GM12878 (cell line): Measurements from ENCODE around the gene PALLD. TPM values are rescaled to one million over a fixed set of nuclear protein-coding genes. Genes with fewer than 3 reads are reported as not detected.

ENCODE experiments used
- BACH1 ChIP-seq: fragments of 450-650 bp; IDR thresholded peaks from 2 replicates; pipeline ENCODE4 v1.6.1; 2017; ENCODE audit warnings: mild to moderate bottlenecking, borderline replicate concordance
- DPF2 ChIP-seq: fragments of 450-650 bp; IDR thresholded peaks from 2 replicates; pipeline ENCODE4 v1.6.1; 2017; ENCODE audit warnings: mild to moderate bottlenecking
- EED ChIP-seq: sonication (generic); IDR thresholded peaks from 2 replicates; pipeline ENCODE4 v1.6.1; 2016; ENCODE audit warnings: antibody characterized with exemption, low read depth
- EP300 ChIP-seq, 2 experiments: fragments of 150-350 bp in 1 of 2; IDR thresholded peaks; 2 replicates each; pipeline ENCODE4 v1.6.1; 2011 to 2012; ENCODE audit warnings: low read depth in 2 of 2, low read length in 2 of 2, borderline replicate concordance in 1 of 2, improper control_type of control experiment in 1 of 2, inconsistent platforms in 1 of 2; ENCODE audit not compliant: control insufficient read depth in 1 of 2
- EZH2 ChIP-seq: IDR thresholded peaks from 2 replicates; pipeline ENCODE4 v1.6.1; 2012; ENCODE audit warnings: low read depth, mild to moderate bottlenecking, control low read depth, inconsistent platforms, low read length, borderline replicate concordance; ENCODE audit not compliant: control insufficient read depth
- FOXM1 ChIP-seq: IDR thresholded peaks from 2 replicates; pipeline ENCODE4 v1.6.1; 2012; ENCODE audit warnings: low read depth, mild to moderate bottlenecking, inconsistent platforms, low read length, moderate library complexity
- GABPA ChIP-seq: IDR thresholded peaks from 2 replicates; pipeline ENCODE4 v1.6.1; 2014; ENCODE audit warnings: antibody characterized with exemption, low read depth, mild to moderate bottlenecking, inconsistent platforms
- HCFC1 ChIP-seq: fragments of 150-350 bp; IDR thresholded peaks from 2 replicates; pipeline ENCODE4 v1.6.1; 2014; ENCODE audit warnings: low read length
- HDAC2 ChIP-seq: fragments of 200-600 bp; sonication (generic); IDR thresholded peaks from 2 replicates; pipeline ENCODE4 v1.6.1; 2017
- IRF4 ChIP-seq: IDR thresholded peaks from 2 replicates; pipeline ENCODE4 v1.6.1; 2011; ENCODE audit warnings: low read depth, low read length
- MTA3 ChIP-seq: IDR thresholded peaks from 2 replicates; pipeline ENCODE4 v1.6.1; 2012; ENCODE audit warnings: low read length, inconsistent platforms, borderline replicate concordance
- NFIC ChIP-seq: IDR thresholded peaks from 2 replicates; pipeline ENCODE4 v1.6.1; 2012; ENCODE audit warnings: low read depth, mild to moderate bottlenecking, inconsistent platforms, low read length, moderate library complexity
- NFYB ChIP-seq: IDR thresholded peaks from 2 replicates; pipeline ENCODE4 v1.6.1; 2011; ENCODE audit warnings: low read depth, mild to moderate bottlenecking, low read length, improper control_type of control experiment, moderate library complexity; ENCODE audit not compliant: insufficient read depth
- NRF1 ChIP-seq: conservative IDR thresholded peaks from 2 replicates; pipeline ENCODE4 v1.6.1; 2011; ENCODE audit warnings: mild to moderate bottlenecking, low read depth, low read length, improper control_type of control experiment
- PKNOX1 ChIP-seq: fragments of 450-650 bp; IDR thresholded peaks from 2 replicates; pipeline ENCODE4 v1.6.1; 2016; ENCODE audit warnings: mild to moderate bottlenecking
- RAD51 ChIP-seq: fragments of 450-650 bp; IDR thresholded peaks from 2 replicates; pipeline ENCODE4 v1.6.1; 2016; ENCODE audit warnings: moderate library complexity, mild to moderate bottlenecking, inconsistent platforms
- RELA ChIP-seq: fragments of 450-650 bp; IDR thresholded peaks from 2 replicates; pipeline ENCODE4 v1.8.0; 2014; ENCODE audit warnings: borderline replicate concordance; ENCODE audit not compliant: partially characterized antibody
- SMARCA5 ChIP-seq: fragments of 450-650 bp; IDR thresholded peaks from 2 replicates; pipeline ENCODE4 v1.6.1; 2017; ENCODE audit warnings: mild to moderate bottlenecking
- SMC3 ChIP-seq: IDR thresholded peaks from 2 replicates; pipeline ENCODE4 v1.6.1; 2011; ENCODE audit warnings: low read length, improper control_type of control experiment, borderline replicate concordance
- SPI1 ChIP-seq: IDR thresholded peaks from 2 replicates; pipeline ENCODE4 v1.6.1; 2011; ENCODE audit warnings: low read depth, mild to moderate bottlenecking, low read length, moderate library complexity, borderline replicate concordance; ENCODE audit not compliant: insufficient read depth
- SUPT20H ChIP-seq: IDR thresholded peaks from 2 replicates; pipeline ENCODE4 v1.6.1; 2011; ENCODE audit warnings: low read depth, mild to moderate bottlenecking, low read length, moderate library complexity, borderline replicate concordance; ENCODE audit not compliant: control insufficient read depth
- SUZ12 ChIP-seq: fragments of 200-600 bp; sonication (generic); IDR thresholded peaks from one replicate; pipeline ENCODE4 v1.6.1; 2018; ENCODE audit warnings: antibody characterized with exemption, mild to moderate bottlenecking; ENCODE audit not compliant: unreplicated experiment
- TBL1XR1 ChIP-seq: IDR thresholded peaks from 2 replicates; pipeline ENCODE4 v1.6.1; 2012; ENCODE audit warnings: low read depth, low read length, improper control_type of control experiment
- TCF12 ChIP-seq: IDR thresholded peaks from 2 replicates; pipeline ENCODE4 v1.6.1; 2011; ENCODE audit warnings: low read depth, mild to moderate bottlenecking, low read length
- YBX1 ChIP-seq: fragments of 450-650 bp; IDR thresholded peaks from 2 replicates; pipeline ENCODE4 v1.6.1; 2016; ENCODE audit warnings: antibody characterized with exemption
- polyA plus RNA-seq, 11 experiments: library from polyadenylated mRNA; depleted of rRNA in 4 of 11; unstranded in 6 of 11; stranded (reverse) in 5 of 11; fragments of >200 nt; fragmentation: Nextera tagmentation in 4 of 11; fragmentation: Illumina TruSeq in 1 of 11; extraction: Ambion mirVana in 4 of 11; extraction: Trizol in 1 of 11; gene quantifications; 1 replicate in 1 of 11; 2 replicates in 10 of 11; pipeline versions ENCODE4 v1.2.1 to v1.2.3, GENCODE V29; 2011 to 2016; ENCODE audit warnings: inconsistent platforms in 2 of 11, missing spikeins in 2 of 11, low read depth in 1 of 11
- total RNA-seq, 4 experiments: library from RNA; depleted of rRNA in 3 of 4; stranded (reverse); fragments of >200 nt in 3 of 4; fragmentation: Illumina TruSeq in 1 of 4; extraction: Trizol in 1 of 4; gene quantifications; 2 replicates each; pipeline versions ENCODE4 v1.2.1 to v1.2.3, GENCODE V29; 2013 to 2021
- TF ChIP-seq, protein P1 (sequence below): IDR thresholded peaks from 2 replicates; pipeline ENCODE4 v1.6.1; 2012; ENCODE audit warnings: low read length, inconsistent platforms
- TF ChIP-seq, protein P2 (sequence below): fragments of 450-650 bp; IDR thresholded peaks from 2 replicates; pipeline ENCODE4 v1.6.1; 2018; ENCODE audit warnings: mild to moderate bottlenecking, low read depth, moderate library complexity; ENCODE audit not compliant: partially characterized antibody

The PALLD gene
- total and polyA plus RNA-seq, 10 of the 15 experiments (the other 5 are each of a cell fraction or from before 2014, with no cell fraction given) = 1.0 to 7.7 (median 1.7) TPM

DNA sequence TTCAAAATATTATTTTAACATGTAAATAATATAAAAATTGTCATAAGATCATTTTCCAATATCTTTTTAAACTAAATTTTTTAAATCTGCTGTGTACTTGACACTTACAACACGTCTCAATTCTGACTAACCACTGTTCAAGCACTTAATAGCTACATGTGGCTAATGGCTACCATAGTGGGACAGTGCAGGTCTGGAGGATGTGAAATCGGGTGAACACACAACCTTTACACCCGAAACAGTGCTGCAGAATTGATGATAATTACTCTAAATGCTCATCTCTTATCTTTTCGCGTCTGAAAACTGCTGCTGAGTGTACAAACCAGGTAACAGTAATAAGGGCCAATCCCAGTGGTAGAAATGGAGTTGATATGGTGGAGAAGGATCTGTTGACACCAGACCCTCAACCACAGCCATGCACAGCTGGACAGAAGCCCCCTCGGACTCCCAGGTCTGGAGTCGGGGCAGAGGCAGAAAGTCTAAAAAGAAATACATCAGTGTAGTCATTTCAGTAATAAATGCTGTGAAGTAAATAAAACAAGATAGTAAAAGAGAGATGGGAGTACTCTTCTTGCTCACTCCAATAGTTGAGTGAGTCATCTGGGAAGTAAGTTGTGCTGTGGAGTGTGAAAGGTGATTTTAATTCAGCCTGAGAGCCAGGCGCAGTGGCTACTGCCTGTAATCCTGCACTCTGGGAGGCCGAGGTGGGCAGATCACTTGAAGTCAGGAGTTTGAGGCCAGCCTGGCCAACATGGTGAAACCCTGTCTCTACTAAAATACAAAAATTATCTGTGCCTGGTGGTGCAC, 363.2 kb downstream of the PALLD start (continued):
- TF ChIP-seq TCF12 (0 out of 2 replicates have a peak, but pooled peaks have one; percentile 15), YBX1 (no peak), NRF1 (no peak), HDAC2 (no peak), NFYB (no peak), BACH1 (peak; percentile 47; the same call in 1 of the 2 replicates), SUPT20H (no peak), EP300 (IDR thresholded peaks at IDR 0.05; ENCODE audit: borderline replicate concordance in 1 of 2, control insufficient read depth in 1 of 2, low read depth in 2 of 2, low read length in 2 of 2) (peak; percentile 38 to 80; a peak in 2 of 4 replicates), RELA (no peak), PKNOX1 (no peak), SMARCA5 (no peak), FOXM1 (peak; percentile 72; the same call in 1 of the 2 replicates), HCFC1 (no peak), DPF2 (peak; percentile 93), TBL1XR1 (0 out of 2 replicates have a peak, but pooled peaks have one; percentile 48), MTA3 (0 out of 2 replicates have a peak, but pooled peaks have one; percentile 49), SUZ12 (no peak), GABPA (peak; percentile 61; the same call in 1 of the 2 replicates), IRF4 (peak; percentile 93), EED (0 out of 2 replicates have a peak, but pooled peaks have one; percentile 36), NFIC (peak; percentile 89), SMC3 (no peak), RAD51 (no peak), EZH2 (no peak), SPI1 (no peak)
- TF ChIP-seq, protein P1, sequence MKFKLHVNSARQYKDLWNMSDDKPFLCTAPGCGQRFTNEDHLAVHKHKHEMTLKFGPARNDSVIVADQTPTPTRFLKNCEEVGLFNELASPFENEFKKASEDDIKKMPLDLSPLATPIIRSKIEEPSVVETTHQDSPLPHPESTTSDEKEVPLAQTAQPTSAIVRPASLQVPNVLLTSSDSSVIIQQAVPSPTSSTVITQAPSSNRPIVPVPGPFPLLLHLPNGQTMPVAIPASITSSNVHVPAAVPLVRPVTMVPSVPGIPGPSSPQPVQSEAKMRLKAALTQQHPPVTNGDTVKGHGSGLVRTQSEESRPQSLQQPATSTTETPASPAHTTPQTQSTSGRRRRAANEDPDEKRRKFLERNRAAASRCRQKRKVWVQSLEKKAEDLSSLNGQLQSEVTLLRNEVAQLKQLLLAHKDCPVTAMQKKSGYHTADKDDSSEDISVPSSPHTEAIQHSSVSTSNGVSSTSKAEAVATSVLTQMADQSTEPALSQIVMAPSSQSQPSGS = peak; percentile 89
- TF ChIP-seq, protein P2, sequence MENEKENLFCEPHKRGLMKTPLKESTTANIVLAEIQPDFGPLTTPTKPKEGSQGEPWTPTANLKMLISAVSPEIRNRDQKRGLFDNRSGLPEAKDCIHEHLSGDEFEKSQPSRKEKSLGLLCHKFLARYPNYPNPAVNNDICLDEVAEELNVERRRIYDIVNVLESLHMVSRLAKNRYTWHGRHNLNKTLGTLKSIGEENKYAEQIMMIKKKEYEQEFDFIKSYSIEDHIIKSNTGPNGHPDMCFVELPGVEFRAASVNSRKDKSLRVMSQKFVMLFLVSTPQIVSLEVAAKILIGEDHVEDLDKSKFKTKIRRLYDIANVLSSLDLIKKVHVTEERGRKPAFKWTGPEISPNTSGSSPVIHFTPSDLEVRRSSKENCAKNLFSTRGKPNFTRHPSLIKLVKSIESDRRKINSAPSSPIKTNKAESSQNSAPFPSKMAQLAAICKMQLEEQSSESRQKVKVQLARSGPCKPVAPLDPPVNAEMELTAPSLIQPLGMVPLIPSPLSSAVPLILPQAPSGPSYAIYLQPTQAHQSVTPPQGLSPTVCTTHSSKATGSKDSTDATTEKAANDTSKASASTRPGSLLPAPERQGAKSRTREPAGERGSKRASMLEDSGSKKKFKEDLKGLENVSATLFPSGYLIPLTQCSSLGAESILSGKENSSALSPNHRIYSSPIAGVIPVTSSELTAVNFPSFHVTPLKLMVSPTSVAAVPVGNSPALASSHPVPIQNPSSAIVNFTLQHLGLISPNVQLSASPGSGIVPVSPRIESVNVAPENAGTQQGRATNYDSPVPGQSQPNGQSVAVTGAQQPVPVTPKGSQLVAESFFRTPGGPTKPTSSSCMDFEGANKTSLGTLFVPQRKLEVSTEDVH = no peak
